GM21723 (cell line): ENCODE data around the gene NCOA5.

Experiments
- ATAC-seq: cut with Tn5 transposase; IDR thresholded peaks from one replicate; pipeline ENCODE4 v1.9.1; 2021; ENCODE audit warnings: mild to moderate bottlenecking, moderate library complexity; ENCODE audit not compliant: unreplicated experiment

The NCOA5 gene

DNA sequence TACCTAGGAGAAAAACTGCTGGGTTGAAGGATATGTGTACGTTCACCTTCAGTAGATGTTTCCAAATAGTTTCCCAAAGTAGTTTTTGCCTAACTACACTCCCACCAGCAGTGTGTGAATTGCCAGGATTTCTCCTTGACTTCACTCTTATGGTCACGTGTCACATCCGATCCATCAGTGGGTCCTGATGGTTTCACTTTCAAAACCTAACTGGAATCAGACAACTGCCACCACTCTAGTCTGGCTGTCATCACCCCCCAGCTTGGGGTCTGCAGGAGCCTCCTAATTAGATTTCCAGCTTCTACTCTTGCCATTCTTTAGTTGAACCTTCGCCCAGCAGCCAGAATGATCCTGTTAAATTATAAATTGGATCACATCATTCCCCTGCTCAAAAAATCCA, 69.2 kb downstream of the NCOA5 start:
- ATAC-seq: no peak

- ATAC-seq: no peak
Observed at GRCh38 chr20:46018611-46019010, 71.2 kb downstream of the NCOA5 start.

DNA sequence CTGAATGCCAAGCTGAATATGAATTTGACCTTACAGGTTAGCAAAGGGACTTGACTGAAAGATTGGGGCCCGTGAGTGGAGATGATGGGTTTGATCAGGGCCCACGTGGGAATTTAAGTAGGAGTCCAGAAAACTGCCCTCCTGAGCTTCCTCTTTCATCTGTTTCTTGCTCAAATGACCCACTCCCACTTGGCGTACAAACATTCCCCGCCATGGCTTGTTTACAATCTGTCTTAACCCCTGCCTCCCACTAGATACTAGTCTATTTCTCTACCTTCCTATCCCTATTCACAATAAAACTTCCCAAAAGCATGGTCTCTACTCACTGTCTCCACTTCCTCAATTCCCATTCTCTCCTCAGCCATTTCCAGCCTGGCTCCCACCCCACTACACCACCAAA, 71.7 kb downstream of the NCOA5 start:
- ATAC-seq: no peak

DNA sequence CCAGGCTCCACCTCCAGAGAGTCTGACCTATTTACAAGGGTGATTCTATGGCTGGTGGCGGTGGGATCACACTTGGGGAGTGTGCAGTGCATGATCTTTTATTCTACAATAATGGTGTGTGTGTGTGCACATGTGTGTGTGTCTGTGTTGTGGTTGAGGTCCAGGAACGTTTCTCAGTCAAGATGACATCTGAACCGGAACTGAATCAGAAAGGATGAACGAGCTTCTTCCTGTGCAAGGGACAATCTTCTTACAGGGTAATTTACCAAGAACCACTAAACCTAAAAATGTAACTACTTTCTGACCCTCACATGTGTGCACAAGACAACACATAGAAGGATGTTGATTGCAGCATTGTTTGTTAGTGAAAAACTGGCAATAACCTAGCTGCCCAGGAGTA, 72.5 kb downstream of the NCOA5 start:
- ATAC-seq: no peak

GRCh38 chr20:46014517-46015396, 75.0 kb downstream of the NCOA5 start:
- ATAC-seq: no peak

DNA sequence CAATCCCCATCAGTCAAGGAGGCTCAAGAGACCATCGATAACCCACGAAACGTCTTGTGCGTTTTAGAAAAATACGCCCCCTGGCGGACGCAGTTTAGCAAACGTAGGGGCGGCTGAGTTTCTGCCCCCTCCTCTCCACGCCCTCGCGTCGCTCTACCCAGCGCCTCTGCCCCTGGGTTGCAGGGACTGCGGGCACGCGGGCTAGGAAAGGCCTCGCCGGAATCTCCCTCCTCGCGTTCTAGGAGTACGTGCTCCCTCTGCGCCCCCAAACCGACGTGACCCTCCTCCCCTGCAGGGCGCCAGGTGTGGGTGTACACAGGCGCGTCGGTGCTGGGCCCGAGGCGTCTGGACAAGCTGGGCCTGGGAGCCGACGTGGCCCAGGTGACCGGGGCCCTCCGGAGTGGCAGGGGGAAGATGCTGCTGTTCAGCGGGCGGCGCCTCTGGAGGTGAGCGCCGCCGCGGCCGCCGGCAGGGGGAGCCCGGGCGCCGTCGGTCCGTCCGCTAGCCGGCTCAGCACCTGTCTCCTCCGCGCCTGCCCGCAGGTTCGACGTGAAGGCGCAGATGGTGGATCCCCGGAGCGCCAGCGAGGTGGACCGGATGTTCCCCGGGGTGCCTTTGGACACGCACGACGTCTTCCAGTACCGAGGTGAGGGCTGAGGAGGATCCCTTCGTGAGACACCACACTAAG, 75.8 kb downstream of the NCOA5 start:
- peak; percentile 85 for ATAC-seq

DNA sequence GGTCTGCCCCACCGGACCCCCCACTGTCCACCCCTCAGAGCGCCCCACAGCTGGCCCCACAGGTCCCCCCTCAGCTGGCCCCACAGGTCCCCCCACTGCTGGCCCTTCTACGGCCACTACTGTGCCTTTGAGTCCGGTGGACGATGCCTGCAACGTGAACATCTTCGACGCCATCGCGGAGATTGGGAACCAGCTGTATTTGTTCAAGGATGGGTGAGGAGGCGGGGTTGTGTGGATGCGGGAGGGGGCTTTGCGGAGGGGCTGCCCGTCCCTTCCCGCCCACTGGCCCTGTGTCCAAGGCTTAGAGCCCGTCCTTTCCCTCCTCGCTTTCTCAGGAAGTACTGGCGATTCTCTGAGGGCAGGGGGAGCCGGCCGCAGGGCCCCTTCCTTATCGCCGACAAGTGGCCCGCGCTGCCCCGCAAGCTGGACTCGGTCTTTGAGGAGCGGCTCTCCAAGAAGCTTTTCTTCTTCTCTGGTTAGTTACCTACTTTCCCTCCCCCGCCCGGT, 76.4 kb downstream of the NCOA5 start:
- no peak for ATAC-seq

GRCh38 chr20:46012921-46013320, 76.8 kb downstream of the NCOA5 start:
- no peak for ATAC-seq

DNA sequence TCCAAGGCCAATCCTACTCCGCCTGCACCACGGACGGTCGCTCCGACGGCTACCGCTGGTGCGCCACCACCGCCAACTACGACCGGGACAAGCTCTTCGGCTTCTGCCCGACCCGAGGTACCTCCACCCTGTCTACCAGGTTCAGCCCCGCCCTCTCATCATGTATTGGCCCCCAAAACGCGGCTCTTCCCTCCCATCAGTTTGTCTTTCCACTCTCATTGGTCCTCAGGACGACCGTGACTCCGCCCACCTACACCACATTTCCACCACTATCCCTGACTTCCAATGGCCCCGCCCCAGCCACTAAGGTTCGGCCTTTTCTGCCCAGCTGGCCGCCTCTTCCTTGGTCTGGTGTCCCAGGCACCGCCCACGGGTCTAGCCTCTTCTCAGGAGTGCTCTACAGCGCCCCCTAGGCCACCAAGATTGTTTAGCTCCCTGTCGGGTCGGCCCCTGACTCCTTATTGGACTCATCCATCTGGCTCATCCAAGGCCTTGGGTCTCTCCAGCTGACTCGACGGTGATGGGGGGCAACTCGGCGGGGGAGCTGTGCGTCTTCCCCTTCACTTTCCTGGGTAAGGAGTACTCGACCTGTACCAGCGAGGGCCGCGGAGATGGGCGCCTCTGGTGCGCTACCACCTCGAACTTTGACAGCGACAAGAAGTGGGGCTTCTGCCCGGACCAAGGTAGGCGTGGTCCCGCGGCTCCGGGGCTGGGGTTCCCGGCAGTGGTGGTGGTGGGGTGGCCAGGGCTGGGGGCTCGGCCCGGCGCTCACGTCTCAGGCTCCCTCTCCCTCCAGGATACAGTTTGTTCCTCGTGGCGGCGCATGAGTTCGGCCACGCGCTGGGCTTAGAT, 77.9 kb downstream of the NCOA5 start:
- no peak for ATAC-seq
